Erythroblast (primary cell): ENCODE data around the gene AJM1.

Experiments
- GATA1 ChIP-seq: IDR thresholded peaks from 2 replicates; pipeline ENCODE4 v1.6.1; 2011; ENCODE audit warnings: low read depth, mild to moderate bottlenecking, control low read depth, low read length, moderate library complexity
- POLR2A ChIP-seq: IDR thresholded peaks from 2 replicates; pipeline ENCODE4 v1.6.1; 2011; ENCODE audit warnings: mild to moderate bottlenecking, low read length

DNA sequence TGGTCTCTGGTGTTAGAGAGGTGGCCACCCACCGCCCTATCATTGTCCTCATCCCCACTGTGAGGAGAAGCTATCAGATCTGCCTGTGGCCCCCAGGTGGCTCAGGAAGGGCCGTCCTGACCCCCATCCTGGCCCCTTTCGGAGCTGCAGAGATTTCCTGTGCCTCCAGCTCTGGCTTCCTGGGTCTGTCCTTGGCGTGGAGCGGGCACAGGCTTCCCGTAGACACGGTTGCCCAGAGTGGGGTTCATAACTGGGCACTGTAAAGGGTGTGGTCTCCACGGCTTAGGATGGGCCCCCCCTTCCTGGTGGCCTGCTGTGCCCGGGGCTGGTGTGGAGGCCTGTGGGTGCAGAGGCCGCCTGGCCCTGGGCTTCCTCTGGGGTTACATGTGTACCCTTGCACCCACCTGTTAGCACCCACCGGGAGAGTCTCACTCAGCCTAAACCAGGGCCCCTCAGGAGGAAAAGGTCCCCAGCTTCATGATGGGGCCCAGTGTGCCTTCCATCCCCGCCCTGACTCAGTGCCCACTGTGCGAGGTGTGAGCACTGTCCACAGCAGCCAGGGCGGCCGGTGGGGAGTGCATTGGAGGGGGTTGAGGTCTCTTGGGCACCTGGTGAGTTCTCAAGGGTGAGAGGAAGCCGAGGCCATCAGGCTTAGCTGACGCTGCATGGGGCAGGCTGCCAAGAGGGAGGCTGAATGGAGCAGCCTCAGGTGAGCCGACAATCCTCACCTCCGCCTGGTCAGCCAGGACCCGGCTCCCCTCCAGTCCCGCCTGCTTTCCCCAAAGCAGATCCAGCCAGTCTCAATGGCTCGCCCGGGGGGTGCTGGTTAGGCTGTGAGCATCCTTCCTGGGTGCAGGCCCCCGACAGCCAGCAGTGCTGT lies 15.3 kb upstream of the AJM1 start:
- TF ChIP-seq POLR2A (no peak), GATA1 (no peak)
